ENCODE measurements around the gene BPIFB2. TPM values are rescaled to one million over a fixed set of nuclear protein-coding genes. Genes with fewer than 3 reads are reported as not detected.

The BPIFB2 gene
- total RNA-seq, 8 experiments from 2014 or later, result not detected

DNA sequence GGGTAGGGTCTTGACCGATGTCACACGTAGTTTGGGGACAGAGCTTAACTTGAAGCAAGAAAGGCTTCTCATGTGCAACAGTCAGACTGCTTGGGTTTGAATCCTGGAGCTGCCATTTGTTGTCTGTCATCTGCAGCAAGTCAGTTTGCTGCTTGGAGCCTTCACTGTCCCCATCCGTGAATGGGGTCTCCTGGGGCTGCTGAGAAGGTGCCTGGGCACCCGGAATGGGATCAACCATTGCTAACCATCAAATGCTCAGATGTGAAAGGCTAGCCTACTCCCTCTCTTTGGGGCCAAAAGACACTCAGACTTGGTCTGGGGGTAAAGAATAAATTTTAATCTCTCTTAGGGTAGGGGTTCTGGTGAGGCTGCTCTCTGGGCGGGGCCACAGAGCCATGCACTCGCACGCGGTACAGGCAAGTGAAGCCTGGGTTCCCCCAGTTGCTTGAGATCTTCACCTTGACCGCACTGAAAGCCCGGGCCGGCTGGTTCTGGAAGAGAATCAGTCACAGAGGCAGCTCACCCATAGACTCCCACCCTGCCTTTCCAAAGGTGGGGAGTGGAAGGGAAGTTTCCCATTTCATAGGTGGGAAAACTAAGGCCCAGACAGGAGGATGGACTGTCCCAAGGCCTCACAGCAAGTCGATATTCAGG is 23.9 kb upstream of the BPIFB2 start:
- Histone ChIP-seq H3K27ac (no peak overlapping the region), H3K4me3 (no peak overlapping the region), H3K4me1 (replicated peaks in 1 of 2) (peaks cover 9 to 14% of the 10 kb centered on the region in 2 donors)
- in situ Hi-C loops (cut with MboI; ENCODE audit: low pct_unique_long_range_greater_than_20kb in 2 of 9, low sequenced_read_pairs in 9 of 9, unreplicated experiment in 9 of 9), result no loop called here
- WGBS, 10 experiments, result 67 to 100% (median 90%) methylated on average over 2 to 12 of the region's 12 CpGs; no CpG with 5 or more reads in 5 of the 10 experiments
- no peak for ATAC-seq (replicated peaks in 6 of 8)

DNA sequence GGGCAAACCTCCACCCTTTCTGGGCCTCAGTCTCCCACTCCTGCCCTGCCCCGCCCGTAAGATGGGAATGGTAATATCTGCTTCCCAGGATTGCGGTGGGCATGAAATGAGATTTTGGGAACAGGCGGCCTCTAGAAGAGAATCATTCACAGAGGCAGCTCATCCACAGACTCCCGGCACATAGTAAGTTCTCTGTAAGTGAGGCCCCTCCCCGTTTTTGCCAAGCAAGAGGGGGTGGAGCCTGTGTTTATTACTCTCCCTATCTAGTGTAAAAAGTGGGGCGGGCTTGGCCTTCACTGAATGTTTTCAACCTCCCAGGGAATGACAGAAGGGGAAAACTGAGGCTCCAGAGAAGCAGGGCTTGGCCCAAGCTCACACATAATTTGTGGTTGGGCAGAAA is 23.3 kb upstream of the BPIFB2 start:
- no peak overlapping the region for H3K4me3 ChIP-seq
- in situ Hi-C loops (cut with MboI; ENCODE audit: low pct_unique_long_range_greater_than_20kb in 2 of 9, low sequenced_read_pairs in 9 of 9, unreplicated experiment in 9 of 9), result no loop called here
- H3K27ac ChIP-seq, result no peak overlapping the region
- H3K4me1 ChIP-seq (replicated peaks in 1 of 2), result peaks cover 9 to 14% of the 10 kb centered on the region in 2 donors
- WGBS, 10 experiments, result 0 to 91% (median 20%) methylated on average over 1 to 5 of the region's 7 CpGs; no CpG with 5 or more reads in 3 of the 10 experiments
- peak in 1 of 8 experiments; percentile 29 for ATAC-seq (replicated peaks in 6 of 8)

DNA sequence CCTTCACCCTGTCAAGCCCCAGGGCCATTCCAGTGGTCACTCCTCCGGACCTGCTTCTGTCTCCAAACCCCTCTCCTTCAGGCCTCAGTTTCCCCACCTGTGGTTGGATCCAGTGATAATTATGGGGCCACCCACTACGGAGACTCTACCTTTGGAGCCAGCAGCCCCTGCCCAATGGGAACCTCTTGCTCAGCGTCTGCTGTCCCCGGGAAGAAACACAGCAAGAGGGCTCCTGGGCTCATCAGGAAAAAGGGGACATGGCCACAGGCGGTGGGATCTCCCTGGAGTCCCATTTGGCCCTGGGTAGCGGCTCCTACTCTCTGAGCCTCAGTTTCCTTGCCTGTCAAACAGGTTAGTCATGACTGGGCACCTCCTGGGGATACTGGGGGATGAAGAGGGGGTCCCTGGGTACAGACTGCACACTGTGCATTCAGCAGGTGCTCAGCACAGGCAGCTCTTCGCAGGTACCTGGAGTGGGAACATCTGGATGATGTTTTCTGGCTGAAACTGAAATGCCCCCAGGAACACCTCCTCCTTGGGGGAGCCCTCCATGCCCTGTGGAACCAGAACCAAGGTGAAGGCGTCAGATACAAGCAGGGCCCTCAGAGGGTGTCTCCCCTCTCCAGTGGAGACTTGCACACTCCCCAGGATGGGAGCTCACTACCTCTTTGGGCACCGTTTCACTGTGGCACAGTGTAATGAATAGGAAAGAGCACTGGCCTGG is 22.7 kb upstream of the BPIFB2 start:
- Histone ChIP-seq H3K27ac (no peak overlapping the region), H3K4me3 (no peak overlapping the region), H3K4me1 (replicated peaks in 1 of 2) (peaks cover 9 to 11% of the 10 kb centered on the region in 2 donors)
- 29 to 100% (median 59%) methylated on average over 1 to 5 of the region's 9 CpGs; no CpG with 5 or more reads in 2 of the 10 experiments for WGBS, 10 experiments
- in situ Hi-C loops (cut with MboI; ENCODE audit: low pct_unique_long_range_greater_than_20kb in 2 of 9, low sequenced_read_pairs in 9 of 9, unreplicated experiment in 9 of 9), result no loop called here
- ATAC-seq (replicated peaks in 6 of 8), result no peak

DNA sequence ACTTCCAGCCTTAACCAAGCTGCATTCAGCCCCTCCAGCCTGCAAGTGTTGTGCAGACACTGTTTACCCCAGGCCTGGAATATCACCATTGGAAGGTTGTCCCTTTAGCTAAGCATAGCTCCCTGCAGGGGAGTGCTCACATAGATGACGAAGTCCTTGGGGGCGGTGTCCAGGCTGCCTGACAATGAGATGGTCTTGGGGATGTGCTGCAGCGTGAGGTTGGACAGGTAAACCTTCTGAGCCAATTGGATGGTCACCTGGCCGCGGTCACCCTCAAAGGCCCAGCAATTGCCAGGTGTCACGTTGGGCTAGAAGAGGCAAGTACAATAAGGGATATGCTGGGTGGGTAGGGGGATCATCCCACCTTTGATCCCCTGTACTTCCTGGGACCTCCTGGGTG is 21.9 kb upstream of the BPIFB2 start:
- 23 to 82% (median 60%) methylated on average over 1 to 3 of the region's 6 CpGs; no CpG with 5 or more reads in 7 of the 10 experiments for WGBS, 10 experiments
- no peak for ATAC-seq (replicated peaks in 6 of 8)
- H3K4me3 ChIP-seq, result no peak overlapping the region
- peaks cover 4 to 6% of the 10 kb centered on the region in 2 donors for H3K4me1 ChIP-seq (replicated peaks in 1 of 2)
- in situ Hi-C loops (cut with MboI; ENCODE audit: low pct_unique_long_range_greater_than_20kb in 2 of 9, low sequenced_read_pairs in 9 of 9, unreplicated experiment in 9 of 9), result no loop called here
- H3K27ac ChIP-seq, result no peak overlapping the region

DNA sequence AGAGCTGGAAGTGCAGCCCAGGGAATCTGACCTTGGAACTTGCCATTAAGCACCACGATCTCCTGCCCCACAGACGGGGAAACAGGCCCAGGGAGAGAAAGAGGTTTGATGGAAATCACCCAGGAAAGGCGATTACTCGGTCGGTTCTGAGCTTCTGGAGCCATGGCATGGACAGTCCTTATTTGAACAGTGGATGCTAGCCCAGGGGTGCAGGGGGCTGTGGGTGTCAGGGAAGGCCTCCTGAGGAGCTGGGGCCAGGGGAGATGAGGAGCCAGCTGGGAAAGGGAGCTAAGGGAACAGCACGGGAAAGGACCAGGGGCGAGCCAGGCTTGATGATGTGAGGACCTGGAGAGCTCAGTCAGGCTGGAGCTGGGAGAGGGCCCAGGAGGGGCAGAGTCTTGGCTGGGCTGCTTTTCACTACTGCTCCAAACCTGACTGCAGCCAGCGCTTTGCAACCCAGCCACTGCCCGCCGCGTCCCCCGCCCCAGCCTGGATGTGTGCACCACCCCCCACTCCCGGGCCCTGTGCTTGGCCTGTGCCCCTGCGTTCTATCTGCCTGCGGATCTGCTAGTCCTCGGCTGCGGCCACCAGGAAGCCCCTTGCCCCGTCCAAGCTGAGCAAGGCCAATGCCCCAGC is 21.1 kb upstream of the BPIFB2 start:
- no peak for ATAC-seq (replicated peaks in 6 of 8)
- WGBS, 10 experiments, result 90 to 100% (median 100%) methylated on average over 3 to 4 of the region's 18 CpGs; no CpG with 5 or more reads in 7 of the 10 experiments
- no peak overlapping the region for H3K27ac ChIP-seq
- in situ Hi-C loops (cut with MboI; ENCODE audit: low pct_unique_long_range_greater_than_20kb in 2 of 9, low sequenced_read_pairs in 9 of 9, unreplicated experiment in 9 of 9), result no loop called here
- no peak overlapping the region for H3K4me3 ChIP-seq
- H3K4me1 ChIP-seq (replicated peaks in 1 of 2), result no peaks in the 10 kb centered on the region

DNA sequence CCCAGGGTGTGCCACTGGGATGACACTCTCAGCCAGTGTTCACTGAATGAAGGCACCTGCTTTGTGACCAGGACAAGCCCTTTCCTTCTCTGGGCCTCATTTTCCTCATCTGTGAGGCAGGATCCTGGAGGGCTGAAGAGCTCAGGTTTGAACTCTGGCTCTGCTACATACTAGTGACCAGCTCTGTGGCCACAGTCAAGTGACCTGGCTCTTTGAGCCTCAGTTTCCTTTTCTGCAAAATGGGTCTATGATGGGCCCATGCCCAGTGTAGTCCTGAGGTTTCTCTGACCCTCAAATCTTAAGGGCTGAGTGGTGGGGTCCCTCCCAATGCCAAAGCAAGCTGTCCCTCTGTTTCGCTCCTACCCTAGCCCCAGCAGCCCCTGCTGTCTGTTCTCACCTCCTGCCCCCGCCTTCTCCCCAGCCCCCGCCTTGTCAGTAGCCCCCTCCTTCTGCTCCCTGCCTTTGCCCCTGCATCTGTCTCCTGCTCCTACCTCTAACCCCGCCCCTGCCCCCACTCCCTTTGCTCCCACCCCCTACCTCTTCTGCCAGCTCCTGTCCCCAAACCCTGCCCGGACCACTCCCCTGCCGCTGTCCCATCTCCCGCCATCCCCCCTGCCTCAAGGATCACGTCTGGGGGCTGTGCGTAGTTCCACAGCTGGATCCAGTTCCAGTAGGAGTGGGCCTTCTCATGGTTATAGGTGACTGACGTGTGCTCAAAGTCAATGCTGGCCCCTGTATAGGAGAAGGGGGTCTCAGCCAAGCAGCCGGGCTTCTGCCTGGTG is 20.3 kb upstream of the BPIFB2 start:
- 86 to 100% methylated on average over 1 to 2 of the region's 11 CpGs; no CpG with 5 or more reads in 8 of the 10 experiments for WGBS, 10 experiments
- in situ Hi-C loops (cut with MboI; ENCODE audit: low pct_unique_long_range_greater_than_20kb in 2 of 9, low sequenced_read_pairs in 9 of 9, unreplicated experiment in 9 of 9), result no loop called here
- H3K4me3 ChIP-seq, result no peak overlapping the region
- no peak for ATAC-seq (replicated peaks in 6 of 8)
- no peaks in the 10 kb centered on the region for H3K4me1 ChIP-seq (replicated peaks in 1 of 2)
- H3K27ac ChIP-seq, result no peak overlapping the region

DNA sequence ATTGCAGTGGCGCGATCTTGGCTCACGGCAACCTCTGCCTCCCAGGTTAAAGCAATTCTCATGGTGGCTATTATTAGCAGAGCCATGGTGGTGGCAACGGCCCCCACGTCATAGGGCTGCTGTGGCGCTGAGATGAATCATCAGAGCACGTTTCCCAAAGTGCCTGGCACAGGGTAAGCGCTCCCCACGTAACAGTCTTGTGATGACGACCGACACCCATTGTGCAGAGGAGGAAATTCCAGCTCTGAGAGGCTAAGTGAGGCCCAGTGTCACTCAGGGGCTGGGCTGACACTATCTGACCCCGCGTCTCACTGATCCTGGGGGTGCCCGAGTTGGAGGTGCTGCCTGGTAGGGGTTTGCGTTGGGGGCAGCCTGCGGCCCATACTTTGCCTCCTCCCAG is 19.5 kb upstream of the BPIFB2 start:
- no peak overlapping the region for H3K4me3 ChIP-seq
- H3K27ac ChIP-seq, result no peak overlapping the region
- 33 to 100% (median 70%) methylated on average over 2 to 7 of the region's 16 CpGs; no CpG with 5 or more reads in 3 of the 10 experiments for WGBS, 10 experiments
- no peak for ATAC-seq (replicated peaks in 6 of 8)
- in situ Hi-C loops (cut with MboI; ENCODE audit: low pct_unique_long_range_greater_than_20kb in 2 of 9, low sequenced_read_pairs in 9 of 9, unreplicated experiment in 9 of 9), result no loop called here
- no peaks in the 10 kb centered on the region for H3K4me1 ChIP-seq (replicated peaks in 1 of 2)

DNA sequence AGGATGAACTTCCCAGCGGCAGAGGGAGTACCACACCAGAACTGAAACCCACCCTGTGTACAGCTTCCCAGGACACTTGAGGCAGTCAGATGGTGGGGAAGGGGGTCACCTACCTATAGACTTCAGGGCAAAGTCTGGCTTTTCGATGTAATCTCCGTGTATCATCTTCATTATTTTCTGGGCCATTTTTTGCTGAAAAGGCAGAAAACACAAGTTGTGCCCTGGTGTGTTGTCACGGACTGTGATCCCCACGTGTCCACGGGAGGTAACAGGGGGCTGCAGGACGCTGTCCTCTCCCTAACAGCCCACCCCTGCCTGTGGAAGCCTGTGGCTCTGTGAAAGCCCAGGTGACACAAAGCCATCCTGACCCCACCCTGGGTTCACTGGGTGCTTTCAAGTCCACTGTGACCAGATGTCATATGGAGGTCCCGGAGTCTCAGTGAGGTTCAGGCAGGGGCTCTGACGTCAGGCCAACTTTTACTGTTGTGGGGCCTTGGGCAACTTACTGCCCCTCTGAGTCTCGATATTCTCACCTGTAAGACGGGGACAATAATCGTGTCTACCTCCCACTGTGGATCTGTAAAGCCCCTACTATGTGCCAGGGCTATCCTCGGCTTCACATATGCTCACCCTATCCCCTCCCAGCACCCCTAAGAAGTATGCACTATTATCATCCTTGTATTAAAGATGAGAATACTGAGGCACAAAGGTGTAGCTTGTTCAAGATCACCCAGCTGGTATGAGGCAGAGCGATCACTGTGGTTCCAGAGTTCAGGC is 17.8 kb upstream of the BPIFB2 start:
- H3K4me1 ChIP-seq (replicated peaks in 1 of 2), result no peaks in the 10 kb centered on the region
- H3K27ac ChIP-seq, result no peak overlapping the region
- 47 to 100% (median 70%) methylated on average over 1 to 10 of the region's 14 CpGs; no CpG with 5 or more reads in 3 of the 10 experiments for WGBS, 10 experiments
- in situ Hi-C loops (cut with MboI; ENCODE audit: low pct_unique_long_range_greater_than_20kb in 2 of 9, low sequenced_read_pairs in 9 of 9, unreplicated experiment in 9 of 9), result no loop called here
- ATAC-seq (replicated peaks in 6 of 8), result no peak
- H3K4me3 ChIP-seq, result no peak overlapping the region

DNA sequence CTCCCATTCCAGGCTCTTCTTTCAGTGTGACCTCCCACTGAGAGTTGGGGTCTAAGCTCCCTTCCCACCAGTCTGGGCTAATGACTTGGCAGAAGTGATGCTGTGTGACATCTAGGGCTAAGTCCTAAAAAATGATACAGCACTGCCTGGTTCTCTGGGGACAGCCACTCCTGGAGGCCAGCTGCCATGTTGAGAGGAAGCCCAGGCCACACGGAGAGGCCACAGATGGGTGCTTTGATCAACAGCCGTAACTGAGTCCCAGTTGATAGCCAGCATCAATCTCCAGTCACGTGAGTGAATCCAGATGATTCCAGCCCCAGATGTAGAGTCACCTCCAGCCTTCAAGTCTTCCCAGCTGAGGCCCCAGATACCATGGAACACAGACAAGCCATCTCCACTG is 17.1 kb upstream of the BPIFB2 start:
- in situ Hi-C loops (cut with MboI; ENCODE audit: low pct_unique_long_range_greater_than_20kb in 2 of 9, low sequenced_read_pairs in 9 of 9, unreplicated experiment in 9 of 9), result no loop called here
- Histone ChIP-seq H3K4me1 (replicated peaks in 1 of 2) (no peaks in the 10 kb centered on the region), H3K4me3 (no peak overlapping the region), H3K27ac (no peak overlapping the region)
- no peak for ATAC-seq (replicated peaks in 6 of 8)
- WGBS, 10 experiments, result 0 to 78% (median 60%) methylated on average over 1 to 3 of the region's 3 CpGs; no CpG with 5 or more reads in 7 of the 10 experiments

DNA sequence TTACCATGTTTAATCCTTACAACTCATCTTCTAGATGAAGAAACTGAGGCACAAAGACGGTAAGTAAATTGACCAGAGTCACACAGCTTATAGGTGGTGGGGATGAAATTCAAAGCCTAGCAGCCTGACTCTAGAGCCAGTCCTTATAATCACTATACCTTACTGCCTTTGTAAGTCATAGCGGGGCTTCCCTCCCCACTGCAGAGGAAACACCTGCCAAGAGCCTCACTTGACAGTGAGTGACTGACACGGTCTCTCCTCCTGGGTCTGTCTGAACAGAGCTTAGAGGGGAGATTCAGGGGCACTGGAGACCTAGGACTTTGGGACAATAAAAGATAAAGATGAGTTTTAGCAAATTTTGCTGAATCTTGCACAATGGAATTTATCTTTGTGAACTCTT is 16.1 kb upstream of the BPIFB2 start:
- no peak for ATAC-seq (replicated peaks in 6 of 8)

DNA sequence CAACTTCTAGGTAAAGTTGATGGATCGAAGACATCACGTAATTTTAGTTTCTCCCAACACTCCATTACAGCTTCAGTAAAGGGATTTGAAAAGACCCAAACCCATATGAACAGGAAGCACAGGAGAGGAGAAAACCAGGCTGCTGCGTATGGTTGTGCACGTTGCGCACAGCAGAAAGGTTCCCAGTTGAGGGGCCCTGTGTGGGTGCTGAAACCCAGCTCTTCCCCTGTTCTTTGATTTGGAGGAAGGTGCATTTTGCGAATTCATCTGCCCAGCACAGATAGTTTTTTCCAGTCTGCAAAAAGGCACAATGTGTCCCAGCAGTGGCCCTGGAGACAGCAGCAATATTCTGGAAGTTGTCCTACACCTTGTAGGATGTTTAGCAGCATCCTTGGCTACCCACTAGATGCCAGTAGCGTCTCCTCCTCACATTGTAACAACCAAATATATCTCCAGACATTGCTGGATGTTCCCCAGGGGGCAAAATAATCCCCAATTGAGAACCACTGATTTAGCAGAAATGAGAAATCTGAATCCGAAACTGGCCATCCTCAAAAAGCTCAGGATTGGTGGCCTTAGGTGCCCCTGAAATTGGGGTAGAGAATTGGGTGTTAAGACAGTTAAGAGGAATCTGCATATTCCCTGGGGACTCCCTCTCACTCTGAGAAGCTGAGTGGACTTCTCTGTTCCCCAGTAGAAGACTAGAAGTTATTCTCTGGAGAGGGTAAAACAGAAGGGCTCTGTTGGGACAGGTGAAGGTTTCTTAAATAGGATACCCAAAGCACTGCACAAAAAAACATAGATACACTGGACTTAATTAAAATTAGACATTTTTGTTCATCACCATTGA is 15.5 kb upstream of the BPIFB2 start:
- Histone ChIP-seq H3K4me3 (no peak overlapping the region), H3K27ac (no peak overlapping the region), H3K4me1 (replicated peaks in 1 of 2) (no peaks in the 10 kb centered on the region)
- 0 to 92% (median 66%) methylated on average over 2 to 7 of the region's 8 CpGs; no CpG with 5 or more reads in 1 of the 10 experiments for WGBS, 10 experiments
- in situ Hi-C loops (cut with MboI; ENCODE audit: low pct_unique_long_range_greater_than_20kb in 2 of 9, low sequenced_read_pairs in 9 of 9, unreplicated experiment in 9 of 9), result no loop called here
- no peak for ATAC-seq (replicated peaks in 6 of 8)

More for the DNA sequence above, 16.1 kb upstream of the BPIFB2 start:
- in situ Hi-C loops (cut with MboI; ENCODE audit: low pct_unique_long_range_greater_than_20kb in 2 of 9, low sequenced_read_pairs in 9 of 9, unreplicated experiment in 9 of 9), result no loop called here
- Histone ChIP-seq H3K27ac (no peak overlapping the region), H3K4me1 (replicated peaks in 1 of 2) (no peaks in the 10 kb centered on the region), H3K4me3 (no peak overlapping the region)
- whole genome bisulfite sequencing, 10 experiments, result 0 to 100% (median 58%) methylated on average over 1 to 3 of the region's 3 CpGs; no CpG with 5 or more reads in 2 of the 10 experiments

Measured in motor neuron (in vitro differentiated cells).